Neuronal stem cell (in vitro differentiated cells): ENCODE data around the gene LYZL4.

ENCODE experiments used
- DNase-seq: peaks from one replicate; pipeline ENCODE4 v3.0.0-alpha.2; 2013; ENCODE audit warnings: low spot score
- H2AFZ ChIP-seq: one replicate; pipeline ENCODE4 v1.6.1; 2013; ENCODE audit warnings: mild to moderate bottlenecking, low read length, inconsistent platforms
- H2AK5ac ChIP-seq: 2 replicates; pipeline ENCODE4 v1.6.1; 2013; ENCODE audit warnings: low read depth, mild to moderate bottlenecking, inconsistent platforms, low read length, moderate library complexity, mixed read lengths
- H2BK120ac ChIP-seq: 2 replicates; pipeline ENCODE4 v1.6.1; 2013; ENCODE audit warnings: low read depth, mild to moderate bottlenecking, inconsistent platforms, low read length, moderate library complexity, mixed read lengths
- H2BK12ac ChIP-seq: one replicate; pipeline ENCODE4 v1.6.1; 2013; ENCODE audit warnings: low read length, inconsistent platforms
- H2BK15ac ChIP-seq: 2 replicates; pipeline ENCODE4 v1.6.1; 2013; ENCODE audit warnings: mild to moderate bottlenecking, low read length, inconsistent platforms, mixed read lengths
- H2BK5ac ChIP-seq: one replicate; pipeline ENCODE4 v1.6.1; 2013; ENCODE audit warnings: inconsistent platforms, mild to moderate bottlenecking, low read length, moderate library complexity
- H3K14ac ChIP-seq: one replicate; pipeline ENCODE4 v1.6.1; 2013; ENCODE audit warnings: low read length, inconsistent platforms
- H3K18ac ChIP-seq: 2 replicates; pipeline ENCODE4 v1.6.1; 2013; ENCODE audit warnings: low read length, inconsistent platforms
- H3K23ac ChIP-seq: 2 replicates; pipeline ENCODE4 v1.6.1; 2013; ENCODE audit warnings: low read depth, mild to moderate bottlenecking, mixed read lengths, low read length, inconsistent platforms; ENCODE audit not compliant: poor library complexity
- H3K27ac ChIP-seq: replicated peaks from 3 replicates; pipeline ENCODE4 v1.5.1; 2013; ENCODE audit warnings: low read length, inconsistent platforms
- H3K27me3 ChIP-seq, 3 experiments: 2 replicates each; pipeline ENCODE4 v1.6.1; 2013; ENCODE audit warnings: low read length in 3 of 3, mild to moderate bottlenecking in 2 of 3, inconsistent platforms in 1 of 3, low read depth in 1 of 3, mixed read lengths in 1 of 3, moderate library complexity in 1 of 3; ENCODE audit not compliant: control insufficient read depth in 3 of 3, insufficient read depth in 3 of 3
- H3K36me3 ChIP-seq, 2 donors: replicated peaks in 1 of 2; 2 replicates each; pipeline ENCODE4 v1.6.1; 2013; ENCODE audit warnings: low read length in 2 of 2; ENCODE audit not compliant: control insufficient read depth in 2 of 2, insufficient read depth in 2 of 2
- H3K4ac ChIP-seq: 2 replicates; pipeline ENCODE4 v1.6.1; 2013; ENCODE audit warnings: inconsistent platforms, mild to moderate bottlenecking, low read length, moderate library complexity
- H3K4me1 ChIP-seq, 2 donors: 1 replicate in 1 of 2; 2 replicates in 1 of 2; pipeline ENCODE4 v1.6.1; 2013; ENCODE audit warnings: low read length in 2 of 2, low read depth in 1 of 2; ENCODE audit not compliant: control insufficient read depth in 2 of 2, insufficient read depth in 1 of 2
- H3K4me2 ChIP-seq: one replicate; pipeline ENCODE4 v1.6.1; 2013; ENCODE audit warnings: mild to moderate bottlenecking, low read length, inconsistent platforms; ENCODE audit not compliant: insufficient read depth, poor library complexity, severe bottlenecking
- H3K4me3 ChIP-seq, 2 donors: 2 replicates each; pipeline ENCODE4 v1.5.1; 2013; ENCODE audit warnings: low read length in 2 of 2, mild to moderate bottlenecking in 2 of 2, inconsistent platforms in 1 of 2, moderate library complexity in 1 of 2
- H3K79me1 ChIP-seq: one replicate; pipeline ENCODE4 v1.6.1; 2013; ENCODE audit warnings: low read depth, mild to moderate bottlenecking, inconsistent platforms, low read length, moderate library complexity
- H3K9ac ChIP-seq: one replicate; pipeline ENCODE4 v1.6.1; 2013; ENCODE audit warnings: mild to moderate bottlenecking, low read depth, low read length, inconsistent platforms; ENCODE audit not compliant: poor library complexity
- H3K9me3 ChIP-seq, 2 donors: replicated peaks in 1 of 2; 2 replicates each; pipeline versions ENCODE3 to v1.6.1; 2013; ENCODE audit warnings: low read length in 2 of 2, mild to moderate bottlenecking in 2 of 2, inconsistent platforms in 1 of 2, low read depth in 1 of 2, mixed read lengths in 1 of 2, moderate library complexity in 1 of 2; ENCODE audit not compliant: control insufficient read depth in 2 of 2, insufficient read depth in 1 of 2
- H4K8ac ChIP-seq: one replicate; pipeline ENCODE4 v1.6.1; 2013; ENCODE audit warnings: low read depth, mild to moderate bottlenecking, inconsistent platforms, low read length, moderate library complexity
- H4K91ac ChIP-seq: one replicate; pipeline ENCODE4 v1.6.1; 2013; ENCODE audit warnings: low read length, low read depth, mild to moderate bottlenecking, inconsistent platforms; ENCODE audit not compliant: poor library complexity
- WGBS, 2 donors: extraction: QIAGEN DNeasy Blood & Tissue Kit; methylation state at CpG; one replicate each; pipeline ENCODE4 v1.1.7; 2013; ENCODE audit warnings: missing lambda C conversion rate in 2 of 2, mixed read lengths in 1 of 2; ENCODE audit not compliant: insufficient read length in 2 of 2, insufficient replicate concordance in 1 of 2; ENCODE audit errors: extremely low coverage in 2 of 2; 5-methylcytosine and 5-hydroxymethylcytosine counted together

The LYZL4 gene

DNA sequence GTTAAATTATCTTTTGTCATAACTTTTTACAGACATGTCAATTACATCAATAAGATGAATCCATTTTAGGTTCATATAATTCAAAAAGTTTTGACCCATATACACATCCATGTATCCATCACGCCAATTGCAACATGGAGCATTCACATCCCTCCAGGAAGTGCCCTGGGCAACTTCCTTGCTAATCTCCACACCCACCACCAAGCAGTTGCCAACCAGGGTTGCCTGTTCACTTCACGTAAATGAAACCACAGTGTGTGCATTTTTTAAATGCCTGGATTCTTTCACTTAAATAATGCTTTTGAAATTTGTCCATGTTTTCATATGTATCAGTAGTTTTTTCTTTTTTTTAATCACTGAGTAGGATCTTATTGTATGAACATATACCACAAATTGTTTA is 40.7 kb upstream of the LYZL4 start:
- Histone ChIP-seq H2BK12ac (no peak overlapping the region), H4K91ac (no peak overlapping the region), H3K18ac (no peak overlapping the region), H2AFZ (no peak overlapping the region), H3K4me1 (no peaks in the 10 kb centered on the region), H2BK5ac (no peak overlapping the region), H3K27me3 (no peaks in the 10 kb centered on the region), H4K8ac (no peak overlapping the region), H3K23ac (no peak overlapping the region), H3K4me2 (no peak overlapping the region), H3K36me3 (no peaks in the 10 kb centered on the region), H2AK5ac (no peak overlapping the region), H3K27ac (no peak overlapping the region), H3K79me1 (no peaks in the 10 kb centered on the region), H3K9ac (no peak overlapping the region), H3K4ac (no peak overlapping the region), H3K9me3 (no peaks in the 10 kb centered on the region), H2BK120ac (no peak overlapping the region), H3K14ac (no peak overlapping the region), H3K4me3 (no peak overlapping the region), H2BK15ac (no peak overlapping the region)
- DNase-seq: no peak
- no CpG with 5 or more reads among the region's 2 CpGs for WGBS, 2 donors

DNA sequence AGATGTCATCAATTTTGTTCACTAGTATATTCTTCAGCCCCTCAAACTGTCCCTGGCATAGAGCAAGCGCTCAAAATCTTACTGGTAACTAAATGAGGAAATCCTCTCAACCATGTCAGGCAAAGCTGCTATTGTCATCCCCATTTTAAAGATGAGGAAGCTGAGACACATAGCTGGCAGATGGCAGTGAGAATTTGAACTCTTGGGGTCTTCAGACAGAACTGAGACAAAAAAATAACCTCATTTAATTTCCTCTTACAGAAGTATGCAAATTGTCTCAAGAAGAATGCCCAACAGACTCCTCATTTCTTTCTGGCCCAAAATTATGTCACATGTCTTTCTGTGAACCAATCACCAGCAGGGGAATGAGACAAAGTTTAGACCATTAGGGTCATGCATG is 40.2 kb upstream of the LYZL4 start:
- no peak overlapping the region for H3K27ac ChIP-seq
- H2AFZ ChIP-seq: no peak overlapping the region
- H2BK120ac ChIP-seq: no peak overlapping the region
- H3K18ac ChIP-seq: no peak overlapping the region
- H3K9me3 ChIP-seq: no peaks in the 10 kb centered on the region
- no peak for DNase-seq
- H3K79me1 ChIP-seq: no peaks in the 10 kb centered on the region
- H3K4ac ChIP-seq: no peak overlapping the region
- no peaks in the 10 kb centered on the region for H3K36me3 ChIP-seq
- no peak overlapping the region for H2BK5ac ChIP-seq
- no peak overlapping the region for H3K14ac ChIP-seq
- no peak overlapping the region for H2BK15ac ChIP-seq
- no peak overlapping the region for H2AK5ac ChIP-seq
- no peak overlapping the region for H4K8ac ChIP-seq
- no peak overlapping the region for H4K91ac ChIP-seq
- no peak overlapping the region for H3K23ac ChIP-seq
- no peak overlapping the region for H2BK12ac ChIP-seq
- no peak overlapping the region for H3K4me3 ChIP-seq
- no CpG with 5 or more reads among the region's 1 CpG for WGBS, 2 donors
- H3K9ac ChIP-seq: no peak overlapping the region
- H3K4me2 ChIP-seq: no peak overlapping the region
- no peaks in the 10 kb centered on the region for H3K27me3 ChIP-seq
- no peaks in the 10 kb centered on the region for H3K4me1 ChIP-seq

DNA sequence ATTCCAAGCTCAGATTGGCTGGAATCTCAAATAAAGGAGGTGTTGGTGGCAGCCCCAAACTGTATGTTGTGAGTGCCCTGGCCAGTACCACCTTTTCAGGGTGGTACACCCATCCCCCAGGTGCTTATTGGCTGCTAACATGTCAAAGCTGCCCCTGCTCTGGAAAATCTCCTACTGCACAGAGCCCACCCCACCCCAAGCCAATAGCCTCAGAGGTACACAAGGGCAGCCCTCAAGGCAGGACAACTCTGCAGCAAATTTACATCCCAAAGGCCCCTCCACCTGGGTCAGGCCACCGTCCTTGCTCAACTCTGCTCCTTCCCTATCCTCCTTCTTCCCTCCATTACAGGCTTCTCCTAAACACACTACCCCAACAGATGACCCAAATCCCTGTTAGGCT is 37.1 kb upstream of the LYZL4 start:
- no peak overlapping the region for H3K23ac ChIP-seq
- H3K4ac ChIP-seq: no peak overlapping the region
- H4K8ac ChIP-seq: no peak overlapping the region
- H2BK15ac ChIP-seq: no peak overlapping the region
- H2AK5ac ChIP-seq: no peak overlapping the region
- H2BK5ac ChIP-seq: no peak overlapping the region
- no peaks in the 10 kb centered on the region for H3K9me3 ChIP-seq
- no peaks in the 10 kb centered on the region for H3K27me3 ChIP-seq
- peak overlapping the region; percentile 22 for H3K18ac ChIP-seq
- WGBS, 2 donors: no CpG with 5 or more reads among the region's 1 CpG
- H3K36me3 ChIP-seq: no peaks in the 10 kb centered on the region
- no peak overlapping the region for H3K4me3 ChIP-seq
- no peak overlapping the region for H2BK120ac ChIP-seq
- H2BK12ac ChIP-seq: no peak overlapping the region
- no peaks in the 10 kb centered on the region for H3K4me1 ChIP-seq
- H3K14ac ChIP-seq: no peak overlapping the region
- H3K79me1 ChIP-seq: no peaks in the 10 kb centered on the region
- no peak overlapping the region for H3K9ac ChIP-seq
- no peak overlapping the region for H3K27ac ChIP-seq
- no peak for DNase-seq
- H3K4me2 ChIP-seq: no peak overlapping the region
- H4K91ac ChIP-seq: no peak overlapping the region
- no peak overlapping the region for H2AFZ ChIP-seq

DNA sequence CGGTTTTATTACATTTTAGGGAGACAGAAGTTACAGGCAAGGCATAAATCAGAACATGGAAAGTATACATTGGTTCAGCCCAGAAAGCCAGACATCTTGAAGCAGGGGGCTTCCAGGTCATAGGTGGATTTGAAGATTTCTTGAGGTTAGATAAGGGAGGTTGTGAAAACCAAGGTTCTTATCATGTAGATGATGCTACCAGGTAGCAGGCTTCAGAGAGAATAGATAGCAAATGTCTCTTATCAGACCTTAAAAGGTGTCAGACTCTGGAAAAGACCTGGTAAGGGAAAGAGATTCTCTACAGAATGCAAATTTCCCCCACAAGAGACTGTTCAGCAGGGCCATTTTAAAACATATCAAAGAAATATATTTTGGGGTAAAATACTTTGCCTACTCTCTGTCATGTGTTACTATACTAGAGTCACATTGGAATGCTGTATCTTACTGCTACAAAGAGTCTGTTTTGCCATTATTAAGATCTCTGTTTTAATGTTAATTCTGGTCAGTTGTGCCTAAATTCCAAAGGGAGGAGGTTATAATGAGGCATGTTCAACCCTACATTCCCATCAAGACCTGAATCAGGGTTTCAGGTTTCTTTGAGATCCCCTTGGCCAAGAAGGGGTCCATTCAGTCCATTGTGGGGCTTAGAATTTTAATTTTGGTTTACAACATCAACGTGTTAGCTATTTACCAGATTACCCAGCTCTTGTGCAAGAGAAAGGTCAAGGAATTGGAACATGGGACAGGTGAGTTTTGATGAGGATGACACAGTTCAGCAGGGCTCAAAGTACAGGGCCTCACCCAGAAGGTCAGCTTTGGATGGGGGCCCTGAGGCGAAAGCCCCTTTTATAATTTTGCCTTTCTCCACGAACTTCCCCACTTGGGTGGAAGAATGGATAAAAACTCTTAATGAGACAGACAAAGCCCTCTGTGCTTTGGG is 36.0 kb upstream of the LYZL4 start:
- H2BK120ac ChIP-seq: no peak overlapping the region
- no peak overlapping the region for H3K4ac ChIP-seq
- H2BK15ac ChIP-seq: no peak overlapping the region
- H3K9ac ChIP-seq: no peak overlapping the region
- no peak overlapping the region for H3K23ac ChIP-seq
- no peak overlapping the region for H3K18ac ChIP-seq
- no peak overlapping the region for H3K4me2 ChIP-seq
- H2AFZ ChIP-seq: no peak overlapping the region
- DNase-seq: no peak
- H2BK5ac ChIP-seq: no peak overlapping the region
- WGBS, 2 donors: no CpG with 5 or more reads among the region's 4 CpGs
- no peak overlapping the region for H3K14ac ChIP-seq
- H4K8ac ChIP-seq: no peak overlapping the region
- H4K91ac ChIP-seq: no peak overlapping the region
- H3K27ac ChIP-seq: no peak overlapping the region
- H3K27me3 ChIP-seq: no peaks in the 10 kb centered on the region
- H2BK12ac ChIP-seq: no peak overlapping the region
- no peaks in the 10 kb centered on the region for H3K79me1 ChIP-seq
- H3K4me1 ChIP-seq: no peaks in the 10 kb centered on the region
- no peaks in the 10 kb centered on the region for H3K36me3 ChIP-seq
- no peak overlapping the region for H2AK5ac ChIP-seq
- H3K9me3 ChIP-seq: no peaks in the 10 kb centered on the region
- no peak overlapping the region for H3K4me3 ChIP-seq
